Measurements from ENCODE around the gene CLIP1.

The CLIP1 gene

GRCh38 chr12:122354958-122355641, 67.4 kb downstream of the CLIP1 start:
- no peak for DNase-seq

GRCh38 chr12:122352394-122352793, 70.1 kb downstream of the CLIP1 start:
- DNase-seq = peak in 1 of 2 experiments; percentile 31

- DNase-seq = no peak
Observed at GRCh38 chr12:122350141-122350848, 72.2 kb downstream of the CLIP1 start.

- DNase-seq = no peak
Observed at GRCh38 chr12:122349078-122349477, 73.4 kb downstream of the CLIP1 start.

GRCh38 chr12:122348505-122348904, 74.0 kb downstream of the CLIP1 start:
- no peak for DNase-seq

- DNase-seq = no peak
Observed at GRCh38 chr12:122346054-122346453, 76.4 kb downstream of the CLIP1 start.

GRCh38 chr12:122345042-122345441, 77.4 kb downstream of the CLIP1 start:
- no peak for DNase-seq

- DNase-seq = no peak
Observed at GRCh38 chr12:122336015-122336946, 86.2 kb downstream of the CLIP1 start.

GRCh38 chr12:122333142-122334087, 89.1 kb downstream of the CLIP1 start:
- no peak for DNase-seq

GRCh38 chr12:122327494-122328385, 94.7 kb downstream of the CLIP1 start:
- no peak for DNase-seq

- DNase-seq = no peak
Observed at GRCh38 chr12:122327014-122327413, 95.5 kb downstream of the CLIP1 start.

GRCh38 chr12:122326586-122326985, 95.9 kb downstream of the CLIP1 start:
- DNase-seq = no peak

- DNase-seq = no peak
Observed at GRCh38 chr12:122323311-122324019, 99.0 kb downstream of the CLIP1 start.

- no peak for DNase-seq
Observed at GRCh38 chr12:122322501-122322900, 100.0 kb downstream of the CLIP1 start.

- no peak for DNase-seq
Observed at GRCh38 chr12:122318607-122319605, 103.6 kb downstream of the CLIP1 start.

- DNase-seq = no peak
Observed at GRCh38 chr12:122312926-122313325, 109.5 kb downstream of the CLIP1 start.

- DNase-seq = no peak
Observed at GRCh38 chr12:122311696-122312095, 110.8 kb downstream of the CLIP1 start.

GRCh38 chr12:122310626-122311333, 111.7 kb downstream of the CLIP1 start:
- no peak for DNase-seq
